A549 (cell line): ENCODE data around the gene ZC3H4. TPM values are rescaled to one million over a fixed set of nuclear protein-coding genes. Genes with fewer than 3 reads are reported as not detected.

Source experiments
- ATAC-seq, 2 experiments: fragments of 200-7000 bp in 1 of 2; fragments of >200 bp in 1 of 2; cut with Nextera tagmentation in 1 of 2; cut with Tn5 transposase in 1 of 2; 3 replicates each; pipeline versions ENCODE4 v1.8.0 to v1.9.1; 2018 to 2020; ENCODE audit warnings: mild to moderate bottlenecking in 1 of 2, moderate library complexity in 1 of 2
- CTCF ChIA-PET: fragments of 300-600 bp; sonication (Branson Sonifier 250); formaldehyde crosslinking; extraction: SDS; loops from one replicate; lab custom pipeline; 2021; ENCODE audit warnings: antibody characterized with exemption, inconsistent platforms; lab: Yijun Ruan, JAX
- POLR2A ChIA-PET: fragments of 350-600 bp; formaldehyde crosslinking; extraction: SDS; loops from one replicate; lab custom pipeline; 2021; ENCODE audit warnings: antibody characterized with exemption, inconsistent platforms; lab: Yijun Ruan, JAX
- DNase-seq, 2 experiments: peaks; one replicate each; pipeline versions ENCODE4 v3.0.0 to v3.0.0-alpha.2; 2011 to 2016; ENCODE audit warnings: low read depth in 1 of 2, low spot score in 1 of 2
- FAIRE-seq: peaks from 2 replicates; lab custom pipeline; 2011; peaks lifted over from hg19 to GRCh38; lab: Jason Lieb, UNC
- H3K27ac ChIP-seq, 2 experiments: fragments of >200 bp; sonication (Bioruptor Twin); formaldehyde crosslinking; 3 replicates each; pipeline ENCODE4 v1.5.1; 2016 to 2017
- H3K4me1 ChIP-seq: fragments of >200 bp; sonication (Bioruptor Twin); formaldehyde crosslinking; 3 replicates; pipeline ENCODE4 v1.6.1; 2016
- H3K4me2 ChIP-seq: fragments of >200 bp; sonication (Bioruptor Twin); formaldehyde crosslinking; 3 replicates; pipeline ENCODE4 v1.6.1; 2016
- H3K4me3 ChIP-seq: fragments of >200 bp; sonication (Bioruptor Twin); formaldehyde crosslinking; 3 replicates; pipeline ENCODE4 v1.5.1; 2016
- H3K9me3 ChIP-seq: fragments of >200 bp; sonication (Bioruptor Twin); formaldehyde crosslinking; 3 replicates; pipeline ENCODE4 v1.6.1; 2016
- ATOH8 ChIP-seq: fragments of 250-450 bp; sonication (Bioruptor Pico); IDR thresholded peaks from 2 replicates; pipeline ENCODE4 v1.5.0; 2020; ENCODE audit warnings: low read depth, mild to moderate bottlenecking, moderate library complexity
- BHLHE40 ChIP-seq: IDR thresholded peaks from 2 replicates; pipeline ENCODE4 v1.6.1; 2012; ENCODE audit warnings: low read depth, low read length, inconsistent platforms
- CBX2 ChIP-seq: fragments of 200-600 bp; sonication (generic); IDR thresholded peaks from 2 replicates; pipeline ENCODE4 v1.6.1; 2016; ENCODE audit warnings: low read depth, mild to moderate bottlenecking, borderline replicate concordance
- CBX8 ChIP-seq: fragments of 200-600 bp; sonication (generic); IDR thresholded peaks from 2 replicates; pipeline ENCODE4 v1.6.1; 2016
- CHD2 ChIP-seq: fragments of 150-350 bp; IDR thresholded peaks from 2 replicates; pipeline ENCODE4 v1.6.1; 2014; ENCODE audit warnings: low read length; ENCODE audit not compliant: partially characterized antibody
- E2F6 ChIP-seq: IDR thresholded peaks from 2 replicates; pipeline ENCODE4 v1.6.1; 2012; ENCODE audit warnings: low read depth, borderline replicate concordance
- EHF ChIP-seq: fragments of 250-450 bp; sonication (Bioruptor Pico); IDR thresholded peaks from 2 replicates; pipeline ENCODE4 v1.5.0; 2020; ENCODE audit warnings: mild to moderate bottlenecking
- EP300 ChIP-seq, 2 experiments: fragments of >200 bp; sonication (Bioruptor Twin); formaldehyde crosslinking; IDR thresholded peaks; 2 replicates in 1 of 2; 3 replicates in 1 of 2; pipeline ENCODE4 v1.6.1; 2016 to 2017
- ESRRA ChIP-seq: fragments of 150-350 bp; IDR thresholded peaks from 2 replicates; pipeline ENCODE4 v1.6.1; 2014; ENCODE audit warnings: mild to moderate bottlenecking, low read length, borderline replicate concordance
- FOSB ChIP-seq: fragments of 250-450 bp; sonication (Bioruptor Pico); IDR thresholded peaks from 2 replicates; pipeline ENCODE4 v1.5.0; 2020; ENCODE audit warnings: mild to moderate bottlenecking, moderate library complexity
- GATA3 ChIP-seq: IDR thresholded peaks from 2 replicates; pipeline ENCODE4 v1.6.1; 2012; ENCODE audit warnings: borderline replicate concordance
- HES2 ChIP-seq: fragments of >200 bp; sonication (Bioruptor Twin); formaldehyde crosslinking; IDR thresholded peaks from 2 replicates; pipeline ENCODE4 v1.6.1; 2016
- HOXB13 ChIP-seq: fragments of 250-450 bp; sonication (Bioruptor Pico); IDR thresholded peaks from 2 replicates; pipeline ENCODE4 v1.5.0; 2020; ENCODE audit warnings: low read depth, mild to moderate bottlenecking, moderate library complexity
- HOXB5 ChIP-seq: fragments of 250-450 bp; sonication (Bioruptor Pico); IDR thresholded peaks from 2 replicates; pipeline ENCODE4 v1.5.0; 2020; ENCODE audit warnings: mild to moderate bottlenecking, moderate library complexity
- JUN ChIP-seq, 2 experiments: fragments of >200 bp; sonication (Bioruptor Twin); formaldehyde crosslinking; IDR thresholded peaks; 2 replicates in 1 of 2; 3 replicates in 1 of 2; pipeline ENCODE4 v1.6.1; 2016 to 2017
- JUNB ChIP-seq: fragments of >200 bp; sonication (Bioruptor Twin); formaldehyde crosslinking; IDR thresholded peaks from 2 replicates; pipeline ENCODE4 v1.6.1; 2016
- MAX ChIP-seq: IDR thresholded peaks from 2 replicates; pipeline ENCODE4 v1.6.1; 2012
- MAZ ChIP-seq: fragments of 150-350 bp; IDR thresholded peaks from 2 replicates; pipeline ENCODE4 v1.6.1; 2014; ENCODE audit warnings: antibody characterized with exemption, low read depth, low read length, borderline replicate concordance
- NPAS2 ChIP-seq: fragments of 250-450 bp; sonication (Bioruptor Pico); IDR thresholded peaks from 2 replicates; pipeline ENCODE4 v1.8.0; 2022; ENCODE audit warnings: mild to moderate bottlenecking, moderate library complexity, borderline replicate concordance
- NR3C1 ChIP-seq: fragments of >200 bp; sonication (Bioruptor Twin); formaldehyde crosslinking; IDR thresholded peaks from 3 replicates; pipeline ENCODE4 v1.6.1; 2017
- PBX3 ChIP-seq: IDR thresholded peaks from 2 replicates; pipeline ENCODE4 v1.6.1; 2012
- RARB ChIP-seq: fragments of 250-450 bp; sonication (Bioruptor Pico); IDR thresholded peaks from 2 replicates; pipeline ENCODE4 v1.8.0; 2021; ENCODE audit warnings: mild to moderate bottlenecking, moderate library complexity
- REST ChIP-seq: fragments of 200-600 bp; sonication (generic); IDR thresholded peaks from 2 replicates; pipeline ENCODE4 v1.6.1; 2016; ENCODE audit warnings: antibody characterized with exemption, mild to moderate bottlenecking, moderate library complexity
- RNF2 ChIP-seq: fragments of 200-600 bp; sonication (generic); IDR thresholded peaks from 2 replicates; pipeline ENCODE4 v1.6.1; 2016; ENCODE audit warnings: low read depth, mild to moderate bottlenecking, antibody characterized with exemption, moderate library complexity, borderline replicate concordance
- TFCP2L1 ChIP-seq: fragments of 250-450 bp; sonication (Bioruptor Pico); IDR thresholded peaks from 2 replicates; pipeline ENCODE4 v1.5.0; 2021; ENCODE audit warnings: mild to moderate bottlenecking
- TP53 ChIP-seq: fragments of 250-450 bp; sonication (Bioruptor Pico); IDR thresholded peaks from 2 replicates; pipeline ENCODE4 v1.5.0; 2021; ENCODE audit warnings: mild to moderate bottlenecking, moderate library complexity
- ZC3H11A ChIP-seq: fragments of 450-650 bp; IDR thresholded peaks from 2 replicates; pipeline ENCODE4 v1.6.1; 2014; ENCODE audit warnings: antibody characterized with exemption, mild to moderate bottlenecking
- ZNF302 ChIP-seq: fragments of 250-450 bp; sonication (Bioruptor Pico); IDR thresholded peaks from 2 replicates; pipeline ENCODE4 v1.9.0; 2021; ENCODE audit warnings: inconsistent platforms, mild to moderate bottlenecking, moderate library complexity
- WGBS: methylation state at CpG from one replicate; pipeline ENCODE4 v1.1.6; 2017; ENCODE audit errors: missing lambda C conversion rate; 5-methylcytosine and 5-hydroxymethylcytosine counted together
- polyA plus RNA-seq, 4 experiments: library from polyadenylated mRNA; depleted of rRNA in 3 of 4; stranded (reverse); fragments of >200 nt; fragmentation: RNase III in 1 of 4; extraction: RNeasy Plus Mini Kit Qiagen cat#74134 plus additional on column Dnase treatment in 1 of 4; gene quantifications; 2 replicates in 3 of 4; 3 replicates in 1 of 4; pipeline ENCODE4 v1.2.3, GENCODE V29; 2011 to 2017

The ZC3H4 gene
- polyA plus RNA-seq, 2 of the 4 experiments (the other 2 are of a cell fraction) = 7.7 to 33.4 TPM

GRCh38 chr19:47075941-47076340 lies 37.6 kb downstream of the ZC3H4 start:
- CTCF ChIA-PET = interaction anchor here (0.7 to 1.4 kb wide), 4 partner anchors 8 to 172 kb away, joined by 3 to 4 read pairs (median 3); no protein-coding TSS in a partner anchor
- Histone ChIP-seq H3K4me1 (peaks cover 8% of the 10 kb centered on the region), H3K9me3 (no peaks in the 10 kb centered on the region), H3K27ac (no peak overlapping the region), H3K4me2 (no peak overlapping the region), H3K4me3 (no peak overlapping the region)
- TF ChIP-seq HES2 = no peak
- no peak for TF ChIP-seq JUN (IDR thresholded peaks at IDR 0.05)
- TF ChIP-seq NPAS2 = no peak
- TF ChIP-seq FOSB (CRISPR knock-in tag) = no peak
- no peak for TF ChIP-seq E2F6
- TF ChIP-seq EHF = no peak
- no peak for TF ChIP-seq ESRRA
- no peak for TF ChIP-seq ZNF302 (CRISPR knock-in tag)
- no peak for TF ChIP-seq EP300 (IDR thresholded peaks at IDR 0.05)
- no peak for TF ChIP-seq NR3C1
- TF ChIP-seq CBX2 = no peak
- no peak for TF ChIP-seq ZC3H11A
- no peak for TF ChIP-seq TFCP2L1
- TF ChIP-seq MAX = no peak
- no peak for TF ChIP-seq CHD2
- POLR2A ChIA-PET = no interaction called here
- no peak for FAIRE-seq
- no peak for ATAC-seq
- DNase-seq = no peak
- WGBS = 80% methylated on average over 13 of the region's 13 CpGs

- no peak overlapping the region for H3K27ac ChIP-seq
- no peak for ATAC-seq
- ChIA-PET CTCF (interaction anchor here (0.6 to 1.4 kb wide), 5 partner anchors 9 to 326 kb away, joined by 3 to 5 read pairs (median 3); no protein-coding TSS in a partner anchor), POLR2A (no interaction called here)
- FAIRE-seq = no peak
- WGBS = 90% methylated on average over 15 of the region's 15 CpGs
- TF ChIP-seq E2F6 (no peak), HOXB13 (no peak), TFCP2L1 (no peak), CBX8 (no peak), ATOH8 (CRISPR knock-in tag) (no peak), BHLHE40 (no peak), JUNB (no peak), MAX (no peak), REST (no peak), TP53 (CRISPR knock-in tag) (no peak), HOXB5 (CRISPR knock-in tag) (no peak), RARB (CRISPR knock-in tag) (no peak), GATA3 (no peak), PBX3 (no peak), ZC3H11A (no peak), CBX2 (no peak), MAZ (no peak), RNF2 (no peak), NR3C1 (no peak)
- H3K9me3 ChIP-seq = no peaks in the 10 kb centered on the region
- no peak overlapping the region for H3K4me3 ChIP-seq
- no peak for DNase-seq
- H3K4me1 ChIP-seq = peaks cover 8% of the 10 kb centered on the region
- no peak overlapping the region for H3K4me2 ChIP-seq
Observed at GRCh38 chr19:47075179-47075810, 38.3 kb downstream of the ZC3H4 start.
